ACC112 (cell line): ENCODE measurements around the gene VSIG10L.

Experiments used
- H2AFZ ChIP-seq: fragments of 200-600 bp; sonication (generic); one replicate; pipeline ENCODE4 v1.6.0; 2017; ENCODE audit warnings: antibody characterized with exemption, low read length; ENCODE audit not compliant: unreplicated experiment
- H3K27ac ChIP-seq: fragments of 200-600 bp; sonication (generic); 2 replicates; pipeline ENCODE4 v1.5.1; 2014; ENCODE audit warnings: low read depth, mild to moderate bottlenecking, antibody characterized with exemption, low read length, moderate library complexity
- H3K27me3 ChIP-seq: fragments of 200-600 bp; sonication (generic); 2 replicates; pipeline ENCODE4 v1.6.1; 2014; ENCODE audit warnings: mild to moderate bottlenecking, antibody characterized with exemption, low read length, moderate library complexity, mixed read lengths; ENCODE audit not compliant: insufficient read depth
- H3K36me3 ChIP-seq: fragments of 200-600 bp; sonication (generic); 2 replicates; pipeline ENCODE4 v1.6.1; 2016; ENCODE audit warnings: mild to moderate bottlenecking, antibody characterized with exemption, low read length, moderate library complexity, mixed read lengths; ENCODE audit not compliant: insufficient read depth
- H3K4me1 ChIP-seq: fragments of 200-600 bp; sonication (generic); one replicate; pipeline ENCODE4 v1.6.1; 2016; ENCODE audit warnings: low read length, mixed read lengths; ENCODE audit not compliant: insufficient read depth, unreplicated experiment, control insufficient read depth
- H3K4me3 ChIP-seq: fragments of 200-600 bp; sonication (generic); 2 replicates; pipeline ENCODE4 v1.5.1; 2014; ENCODE audit warnings: mild to moderate bottlenecking, low read depth, low read length
- H3K79me2 ChIP-seq: fragments of 200-600 bp; sonication (generic); one replicate; pipeline ENCODE4 v1.6.0; 2016; ENCODE audit warnings: low read length; ENCODE audit not compliant: control insufficient read depth, unreplicated experiment, insufficient read depth

VSIG10L gene

GRCh38 chr19:51324167-51324481 lies 17.8 kb downstream of the VSIG10L start:
- no peaks in the 10 kb centered on the region for H3K36me3 ChIP-seq
- no peak overlapping the region for H3K27ac ChIP-seq
- no peak overlapping the region for H3K4me3 ChIP-seq
- H3K4me1 ChIP-seq, result no peaks in the 10 kb centered on the region
- H2AFZ ChIP-seq, result no peak overlapping the region
- peaks cover 29% of the 10 kb centered on the region for H3K27me3 ChIP-seq
- no peaks in the 10 kb centered on the region for H3K79me2 ChIP-seq

GRCh38 chr19:51323481-51324166 lies 18.3 kb downstream of the VSIG10L start:
- Histone ChIP-seq H3K36me3 (no peaks in the 10 kb centered on the region), H3K79me2 (no peaks in the 10 kb centered on the region), H3K27ac (no peak overlapping the region), H3K4me3 (no peak overlapping the region), H2AFZ (no peak overlapping the region), H3K27me3 (peaks cover 29% of the 10 kb centered on the region), H3K4me1 (no peaks in the 10 kb centered on the region)

- no peak overlapping the region for H3K4me3 ChIP-seq
- no peaks in the 10 kb centered on the region for H3K79me2 ChIP-seq
- no peak overlapping the region for H3K27ac ChIP-seq
- H3K27me3 ChIP-seq, result peaks cover 18% of the 10 kb centered on the region
- no peak overlapping the region for H2AFZ ChIP-seq
- no peaks in the 10 kb centered on the region for H3K36me3 ChIP-seq
- H3K4me1 ChIP-seq, result no peaks in the 10 kb centered on the region
Measured at GRCh38 chr19:51321799-51322198, 20.1 kb downstream of the VSIG10L start.

DNA sequence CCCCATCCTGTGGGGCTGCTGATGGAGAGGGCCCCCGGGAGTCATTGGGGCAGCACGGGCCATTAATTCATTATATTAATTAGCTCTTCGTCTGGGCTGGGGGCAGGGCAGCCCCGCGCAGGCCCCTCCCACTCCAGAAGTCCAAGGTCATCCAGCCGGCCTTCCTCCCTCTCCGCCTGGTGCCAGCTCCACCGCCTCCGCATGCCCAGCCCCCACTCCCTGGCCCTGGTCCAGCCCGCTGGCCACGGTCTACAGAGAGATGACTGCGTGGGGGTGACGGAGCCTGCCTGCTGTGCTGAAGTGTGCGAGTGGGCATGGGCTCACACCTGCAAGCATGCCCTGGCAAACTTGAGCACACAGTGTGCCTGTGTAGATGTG lies 21.7 kb downstream of the VSIG10L start:
- peaks cover 7% of the 10 kb centered on the region for H3K27me3 ChIP-seq
- no peak overlapping the region for H3K27ac ChIP-seq
- H2AFZ ChIP-seq, result no peak overlapping the region
- no peak overlapping the region for H3K4me3 ChIP-seq
- H3K4me1 ChIP-seq, result no peaks in the 10 kb centered on the region
- no peaks in the 10 kb centered on the region for H3K79me2 ChIP-seq
- H3K36me3 ChIP-seq, result no peaks in the 10 kb centered on the region

- Histone ChIP-seq H2AFZ (no peak overlapping the region), H3K79me2 (no peaks in the 10 kb centered on the region), H3K4me1 (no peaks in the 10 kb centered on the region), H3K36me3 (no peaks in the 10 kb centered on the region), H3K27me3 (peaks cover 7% of the 10 kb centered on the region), H3K27ac (no peak overlapping the region), H3K4me3 (no peak overlapping the region)
Measured at GRCh38 chr19:51319649-51320279, 22.2 kb downstream of the VSIG10L start.

DNA sequence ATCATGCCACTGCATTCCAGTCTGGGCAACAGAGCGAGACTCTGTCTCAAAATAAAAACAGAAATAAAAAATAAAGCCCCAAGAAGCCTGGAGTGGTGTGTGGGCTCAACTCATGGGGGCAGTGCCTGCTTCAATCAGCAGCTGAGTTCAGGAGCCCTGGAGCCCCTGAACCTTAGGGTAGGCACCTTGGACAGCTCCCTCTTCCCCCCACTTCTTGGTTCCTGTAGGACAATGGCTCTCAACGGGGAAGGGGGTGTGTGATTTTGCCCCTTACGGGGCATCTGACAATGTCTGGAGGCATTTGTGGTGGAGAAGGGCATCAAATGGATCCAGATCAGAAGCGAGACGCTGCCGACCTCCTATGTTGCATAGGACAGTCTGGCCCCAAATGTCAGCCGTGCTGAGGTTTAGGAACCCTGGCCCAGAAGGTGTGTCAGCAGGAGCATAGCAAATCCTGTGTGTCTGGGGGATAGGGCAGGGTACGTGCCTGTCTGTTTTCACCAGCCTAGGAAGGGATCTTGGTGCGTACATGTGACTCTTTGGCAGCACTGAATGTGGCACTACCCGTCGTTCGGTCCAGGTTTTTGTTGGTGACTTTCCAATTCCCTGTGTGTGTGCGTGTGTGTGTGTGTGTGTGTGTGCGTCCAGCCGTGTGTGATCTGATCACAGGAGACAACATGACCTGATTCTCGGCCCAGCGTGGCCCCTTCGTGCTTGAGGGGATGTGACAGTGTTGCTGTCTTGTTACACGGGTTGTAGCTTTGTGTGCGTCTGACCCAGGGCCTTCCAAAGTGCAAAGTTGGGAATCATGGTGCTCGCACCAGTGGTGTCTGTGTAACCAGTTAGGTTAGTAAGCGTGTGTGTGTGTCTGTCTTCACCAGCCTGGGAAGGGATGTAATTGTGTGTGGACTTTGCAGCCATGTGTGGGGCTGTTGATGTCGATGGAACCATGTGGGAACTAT lies 23.0 kb downstream of the VSIG10L start:
- Histone ChIP-seq H3K27ac (no peak overlapping the region), H3K36me3 (no peaks in the 10 kb centered on the region), H2AFZ (no peak overlapping the region), H3K4me1 (no peaks in the 10 kb centered on the region), H3K4me3 (no peak overlapping the region), H3K79me2 (no peaks in the 10 kb centered on the region), H3K27me3 (peaks cover 5% of the 10 kb centered on the region)

- H2AFZ ChIP-seq, result no peak overlapping the region
- H3K4me1 ChIP-seq, result no peaks in the 10 kb centered on the region
- no peaks in the 10 kb centered on the region for H3K36me3 ChIP-seq
- no peak overlapping the region for H3K27ac ChIP-seq
- H3K79me2 ChIP-seq, result no peaks in the 10 kb centered on the region
- H3K27me3 ChIP-seq, result peaks cover 7% of the 10 kb centered on the region
- no peak overlapping the region for H3K4me3 ChIP-seq
Measured at GRCh38 chr19:51317968-51318367, 24.0 kb downstream of the VSIG10L start.

- Histone ChIP-seq H3K4me3 (no peak overlapping the region), H3K27me3 (peaks cover 9% of the 10 kb centered on the region), H3K27ac (no peak overlapping the region), H3K36me3 (no peaks in the 10 kb centered on the region), H3K79me2 (no peaks in the 10 kb centered on the region), H2AFZ (no peak overlapping the region), H3K4me1 (no peaks in the 10 kb centered on the region)
Measured at GRCh38 chr19:51317376-51317775, 24.6 kb downstream of the VSIG10L start.

- H3K4me3 ChIP-seq, result no peak overlapping the region
- H3K27ac ChIP-seq, result no peak overlapping the region
- no peaks in the 10 kb centered on the region for H3K4me1 ChIP-seq
- H3K27me3 ChIP-seq, result peaks cover 14% of the 10 kb centered on the region
- H3K79me2 ChIP-seq, result no peaks in the 10 kb centered on the region
- H2AFZ ChIP-seq, result no peak overlapping the region
- no peaks in the 10 kb centered on the region for H3K36me3 ChIP-seq
Measured at GRCh38 chr19:51316688-51317087, 25.3 kb downstream of the VSIG10L start.

GRCh38 chr19:51311351-51312257 lies 30.3 kb downstream of the VSIG10L start, which contains the start of gene IGLON5:
Gene IGLON5, plus strand, starts transcription at chr19:51311644. Its CDS starts 204 bp downstream, at chr19:51311848.
- Histone ChIP-seq H3K4me3 (no peak within 1 kb of the TSS), H3K36me3 (no peaks in the 10 kb centered on the region), H3K79me2 (no peaks in the 10 kb centered on the region), H3K4me1 (no peaks in the 10 kb centered on the region), H3K27me3 (peaks cover 37% of the 10 kb centered on the region), H2AFZ (no peak within 1 kb of the TSS), H3K27ac (no peak within 1 kb of the TSS)
